ENCODE data around the gene SLC8A1.

- TF ChIP-seq CTCF (IDR thresholded peaks at IDR 0.05) (no peak), POLR2A (IDR thresholded peaks at IDR 0.05) (no peak)
These were observed 16.3 kb downstream of the SLC8A1 start for GRCh38 chr2:40435426-40436092.
